Choroid plexus epithelial cell (primary cell): ENCODE measurements around the gene CAP2.

Source experiments
- DNase-seq: peaks from one replicate; pipeline ENCODE4 v3.0.0-alpha.2; 2010; ENCODE audit warnings: low read depth
- H3K4me3 ChIP-seq: 2 replicates; pipeline ENCODE4 v1.5.1; 2011; ENCODE audit warnings: low read depth, mild to moderate bottlenecking, control low read depth, low read length, moderate library complexity
- TF ChIP-seq, protein P1 (sequence below): conservative IDR thresholded peaks from 2 replicates; pipeline ENCODE4 v1.5.1; 2011; ENCODE audit warnings: low read depth, mild to moderate bottlenecking, control low read depth, inconsistent platforms, low read length, moderate library complexity

CAP2 gene

DNA sequence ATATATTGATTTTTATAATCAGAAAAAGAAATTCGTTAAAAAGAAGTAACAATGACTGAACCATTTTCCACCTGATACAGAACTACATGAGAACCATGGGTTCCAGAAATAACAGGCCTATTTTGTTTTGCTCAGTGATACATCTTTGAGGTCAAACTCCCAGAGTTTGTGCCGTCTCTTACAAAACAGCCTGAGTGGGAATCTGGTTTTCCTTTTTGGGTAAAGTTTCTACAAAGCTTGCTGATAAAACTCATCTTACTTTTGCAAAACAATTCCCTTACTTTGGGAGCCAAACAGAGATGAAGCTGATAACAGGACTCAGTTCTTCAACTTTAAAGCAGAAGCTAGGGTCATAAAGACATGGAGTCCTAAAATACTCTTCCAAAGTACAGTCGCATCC lies 108.0 kb downstream of the CAP2 start:
- DNase-seq = no peak
- H3K4me3 ChIP-seq = no peak overlapping the region
- TF ChIP-seq, protein P1, sequence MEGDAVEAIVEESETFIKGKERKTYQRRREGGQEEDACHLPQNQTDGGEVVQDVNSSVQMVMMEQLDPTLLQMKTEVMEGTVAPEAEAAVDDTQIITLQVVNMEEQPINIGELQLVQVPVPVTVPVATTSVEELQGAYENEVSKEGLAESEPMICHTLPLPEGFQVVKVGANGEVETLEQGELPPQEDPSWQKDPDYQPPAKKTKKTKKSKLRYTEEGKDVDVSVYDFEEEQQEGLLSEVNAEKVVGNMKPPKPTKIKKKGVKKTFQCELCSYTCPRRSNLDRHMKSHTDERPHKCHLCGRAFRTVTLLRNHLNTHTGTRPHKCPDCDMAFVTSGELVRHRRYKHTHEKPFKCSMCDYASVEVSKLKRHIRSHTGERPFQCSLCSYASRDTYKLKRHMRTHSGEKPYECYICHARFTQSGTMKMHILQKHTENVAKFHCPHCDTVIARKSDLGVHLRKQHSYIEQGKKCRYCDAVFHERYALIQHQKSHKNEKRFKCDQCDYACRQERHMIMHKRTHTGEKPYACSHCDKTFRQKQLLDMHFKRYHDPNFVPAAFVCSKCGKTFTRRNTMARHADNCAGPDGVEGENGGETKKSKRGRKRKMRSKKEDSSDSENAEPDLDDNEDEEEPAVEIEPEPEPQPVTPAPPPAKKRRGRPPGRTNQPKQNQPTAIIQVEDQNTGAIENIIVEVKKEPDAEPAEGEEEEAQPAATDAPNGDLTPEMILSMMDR = no peak

GRCh38 chr6:17501982-17502704 lies 108.7 kb downstream of the CAP2 start:
- DNase-seq = no peak
- no peak overlapping the region for H3K4me3 ChIP-seq
- TF ChIP-seq, protein P1 = no peak

GRCh38 chr6:17503051-17503450 lies 109.7 kb downstream of the CAP2 start:
- TF ChIP-seq, protein P1 = no peak
- no peak for DNase-seq
- no peak overlapping the region for H3K4me3 ChIP-seq

DNA sequence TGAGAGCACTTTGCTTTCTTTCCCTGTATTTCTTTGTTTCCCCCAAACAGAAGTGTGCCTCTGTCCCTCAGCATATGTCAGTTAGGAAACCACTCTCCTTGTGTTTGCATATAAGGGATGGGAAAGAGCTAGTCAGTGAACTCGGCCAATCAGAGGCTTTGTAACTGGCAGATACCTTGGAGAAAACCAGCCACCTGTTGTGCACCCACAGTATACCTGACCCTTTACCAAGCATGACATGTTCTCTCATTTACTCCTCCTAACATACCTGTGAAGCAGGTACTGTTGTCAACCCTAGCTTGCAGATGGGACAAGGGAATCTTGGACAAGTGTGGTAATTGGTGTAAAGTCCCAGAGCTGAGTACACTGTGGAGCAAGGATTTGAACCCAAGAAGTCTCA lies 110.6 kb downstream of the CAP2 start:
- DNase-seq = no peak
- H3K4me3 ChIP-seq = no peak overlapping the region
- TF ChIP-seq, protein P1 = no peak

DNA sequence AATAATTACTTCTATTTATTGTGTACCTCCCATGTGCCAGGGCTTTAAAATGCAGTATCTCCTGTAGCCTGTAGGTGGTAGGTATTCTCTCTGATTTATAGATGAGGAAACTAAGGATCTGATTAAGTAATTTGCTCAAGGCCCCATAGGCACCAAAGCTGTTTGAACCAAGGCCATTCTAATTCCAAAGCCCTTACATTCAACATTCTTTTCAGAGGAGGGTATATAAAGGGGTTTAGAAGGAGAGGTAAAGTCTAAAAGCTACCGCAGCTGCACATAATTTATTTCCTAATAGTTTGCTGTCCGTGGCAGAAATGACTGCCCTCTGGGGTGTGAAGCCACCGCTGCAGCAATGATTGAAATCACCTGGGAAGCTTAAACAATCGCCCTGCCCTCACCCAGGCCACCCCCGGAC lies 111.7 kb downstream of the CAP2 start:
- TF ChIP-seq, protein P1 = peak; percentile 44
- peak; percentile 61 for DNase-seq
- H3K4me3 ChIP-seq = no peak overlapping the region

DNA sequence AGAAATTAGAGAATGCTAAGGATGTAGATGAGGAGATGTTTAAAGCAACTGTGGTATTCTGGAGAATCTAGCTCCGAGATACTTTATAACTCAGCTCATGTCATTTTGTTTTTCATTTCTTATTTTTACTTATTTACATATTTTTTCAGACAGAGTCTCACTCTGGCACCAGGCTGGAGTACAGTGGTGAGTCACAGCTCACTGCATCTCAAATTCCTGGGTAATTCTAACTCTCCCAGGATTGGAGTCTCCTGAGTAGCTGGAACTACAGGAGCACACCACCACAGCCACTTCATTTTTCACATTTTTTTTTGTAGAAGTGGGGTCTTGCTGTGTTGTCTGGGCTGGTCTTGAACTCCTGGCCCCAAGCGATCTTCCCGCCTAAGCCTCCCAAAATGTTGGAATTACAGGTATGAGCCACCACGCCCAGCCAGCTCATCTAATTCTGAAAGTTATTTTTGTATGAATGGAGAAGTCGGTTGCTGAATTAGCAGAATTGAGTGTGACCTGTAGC lies 112.4 kb downstream of the CAP2 start:
- peak; percentile 52 for DNase-seq
- H3K4me3 ChIP-seq = no peak overlapping the region
- TF ChIP-seq, protein P1 = no peak

- no peak overlapping the region for H3K4me3 ChIP-seq
- TF ChIP-seq, protein P1 = no peak
- DNase-seq = no peak
These were observed 113.1 kb downstream of the CAP2 start for GRCh38 chr6:17506531-17506930.
